HepG2 (cell line): ENCODE measurements around the gene ARVCF. TPM values are rescaled to one million over a fixed set of nuclear protein-coding genes. Genes with fewer than 3 reads are reported as not detected.

Source experiments
- AFF4 ChIP-seq: sonication (generic); formaldehyde crosslinking; IDR thresholded peaks from 2 replicates; pipeline ENCODE4 v1.4.0; 2020; ENCODE audit warnings: missing genetic modification reagents
- ARID3A ChIP-seq: IDR thresholded peaks from 2 replicates; pipeline ENCODE4 v1.6.1; 2012; ENCODE audit warnings: low read depth, low read length, improper control_type of control experiment
- CENPT ChIP-seq: sonication (generic); formaldehyde crosslinking; IDR thresholded peaks from 2 replicates; pipeline ENCODE4 v1.8.0; 2022; ENCODE audit warnings: low read depth, mild to moderate bottlenecking, moderate library complexity, missing genetic modification reagents
- JARID2 ChIP-seq: sonication (generic); formaldehyde crosslinking; IDR thresholded peaks from 2 replicates; pipeline ENCODE4 v1.8.1; 2023; ENCODE audit warnings: missing genetic modification reagents, inconsistent platforms; ENCODE audit not compliant: insufficient replicate concordance
- KAT8 ChIP-seq: IDR thresholded peaks from 2 replicates; pipeline ENCODE4 v1.6.1; 2016; ENCODE audit warnings: missing genetic modification reagents, missing compliant biosample characterization
- SAFB2 ChIP-seq: sonication (generic); formaldehyde crosslinking; IDR thresholded peaks from 2 replicates; pipeline ENCODE4 v1.5.1; 2020; ENCODE audit warnings: missing genetic modification reagents, low read depth, mild to moderate bottlenecking, borderline replicate concordance
- TFDP2 ChIP-seq: sonication (generic); formaldehyde crosslinking; IDR thresholded peaks from 2 replicates; pipeline ENCODE4 v1.4.0; 2020; ENCODE audit warnings: missing genetic modification reagents
- U2AF1 ChIP-seq: fragments of 200-400 bp; formaldehyde crosslinking; optimal IDR thresholded peaks from 2 replicates; pipeline ENCODE3; 2017; ENCODE audit warnings: mild to moderate bottlenecking, low read depth, low read length
- ZMAT5 ChIP-seq: sonication (generic); formaldehyde crosslinking; IDR thresholded peaks from 2 replicates; pipeline ENCODE4 v1.5.0; 2020; ENCODE audit warnings: mild to moderate bottlenecking, low read depth, missing genetic modification reagents, borderline replicate concordance
- ZNF101 ChIP-seq: sonication (generic); formaldehyde crosslinking; IDR thresholded peaks from 2 replicates; pipeline ENCODE4 v1.4.0; 2020; ENCODE audit warnings: mild to moderate bottlenecking, low read depth, missing genetic modification reagents, borderline replicate concordance
- ZNF44 ChIP-seq: sonication (generic); formaldehyde crosslinking; IDR thresholded peaks from 2 replicates; pipeline ENCODE4 v1.5.1; 2020; ENCODE audit warnings: mild to moderate bottlenecking, missing genetic modification reagents
- ZNF598 ChIP-seq: sonication (generic); formaldehyde crosslinking; IDR thresholded peaks from 2 replicates; pipeline ENCODE4 v1.5.1; 2020; ENCODE audit warnings: mild to moderate bottlenecking, missing genetic modification reagents, borderline replicate concordance
- ZNF687 ChIP-seq: sonication (generic); formaldehyde crosslinking; IDR thresholded peaks from 2 replicates; pipeline ENCODE4 v1.5.1; 2020; ENCODE audit warnings: mild to moderate bottlenecking, missing genetic modification reagents, moderate library complexity
- ZNF713 ChIP-seq: sonication (generic); formaldehyde crosslinking; IDR thresholded peaks from 2 replicates; pipeline ENCODE4 v1.4.0; 2020; ENCODE audit warnings: mild to moderate bottlenecking, missing genetic modification reagents
- ZNF724P ChIP-seq: sonication (generic); formaldehyde crosslinking; IDR thresholded peaks from 2 replicates; pipeline ENCODE4 v1.8.0; 2022; ENCODE audit warnings: missing genetic modification reagents, borderline replicate concordance
- ZNF740 ChIP-seq: sonication (generic); formaldehyde crosslinking; IDR thresholded peaks from 2 replicates; pipeline ENCODE4 v1.4.0; 2020; ENCODE audit warnings: missing genetic modification reagents
- polyA plus RNA-seq, 8 experiments: library from polyadenylated mRNA; depleted of rRNA in 3 of 8; stranded (reverse) in 7 of 8; unstranded in 1 of 8; fragments of >200 nt; fragmentation: Illumina TruSeq in 4 of 8; extraction: Trizol in 4 of 8; gene quantifications; 2 replicates each; pipeline versions ENCODE4 v1.2.1 to v1.2.3, GENCODE V29; 2011 to 2016; ENCODE audit warnings: low read depth in 4 of 8, missing spikeins in 1 of 8, mixed read lengths in 1 of 8; ENCODE audit not compliant: insufficient read depth in 1 of 8
- total RNA-seq, 5 experiments: library from RNA; depleted of rRNA; stranded (reverse); fragments of >200 nt; fragmentation: Illumina TruSeq; extraction: Trizol; gene quantifications; 2 replicates each; pipeline ENCODE4 v1.2.3, GENCODE V29; 2016; ENCODE audit warnings: low read depth in 1 of 5

Gene ARVCF
- total and polyA plus RNA-seq, 2 of the 13 experiments (the other 11 are each of a cell fraction or from before 2014, with no cell fraction given), result 16.4 to 17.7 TPM

GRCh38 chr22:19942157-19943081 lies 74.2 kb downstream of the ARVCF start (continued):
- TF ChIP-seq ZNF687 (CRISPR knock-in tag), result peak; percentile 38; the same call in 1 of the 2 replicates
- TF ChIP-seq ZNF713 (CRISPR knock-in tag), result no peak
- no peak for TF ChIP-seq AFF4 (CRISPR knock-in tag)
- no peak for TF ChIP-seq CENPT (CRISPR knock-in tag)
- peak; percentile 52; the same call in 1 of the 2 replicates for TF ChIP-seq KAT8
- TF ChIP-seq TFDP2 (CRISPR knock-in tag), result no peak
- TF ChIP-seq ZNF740 (CRISPR knock-in tag), result no peak
- no peak for TF ChIP-seq JARID2 (CRISPR knock-in tag)
- TF ChIP-seq ARID3A, result no peak
- TF ChIP-seq SAFB2 (CRISPR knock-in tag), result no peak
- TF ChIP-seq ZNF724P (CRISPR knock-in tag), result no peak
- no peak for TF ChIP-seq ZNF44 (CRISPR knock-in tag)
- TF ChIP-seq U2AF1, result peak; percentile 39
- TF ChIP-seq ZMAT5 (CRISPR knock-in tag), result no peak
- TF ChIP-seq ZNF598 (CRISPR knock-in tag), result no peak
- no peak for TF ChIP-seq ZNF101
